Upper lobe of left lung (tissue), 6 donors: ENCODE data around the gene PTPRG. TPM values are rescaled to one million over a fixed set of nuclear protein-coding genes. Genes with fewer than 3 reads are reported as not detected.

Experiments used
- ATAC-seq, 2 donors: fragments of 200-7000 bp; cut with Tn5 transposase; one replicate each; pipeline ENCODE4 v1.9.1; 2022; ENCODE audit warnings: mild to moderate bottlenecking in 2 of 2, moderate library complexity in 2 of 2; ENCODE audit not compliant: low FRiP score in 2 of 2
- DNase-seq, 2 donors: peaks; one replicate each; pipeline ENCODE4 v3.0.0-alpha.2; 2019 to 2020
- H3K27ac ChIP-seq, 4 donors: fragments of 200-600 bp; sonication (generic); one replicate each; pipeline ENCODE4 v1.5.1; 2016 to 2019
- H3K27me3 ChIP-seq, 4 donors: fragments of 200-600 bp; sonication (generic); one replicate each; pipeline ENCODE4 v1.5.1; 2017 to 2019
- H3K36me3 ChIP-seq, 4 donors: fragments of 200-600 bp; sonication (generic); one replicate each; pipeline ENCODE4 v1.5.1; 2016 to 2019
- H3K4me1 ChIP-seq, 4 donors: fragments of 200-600 bp; sonication (generic); one replicate each; pipeline ENCODE4 v1.5.1; 2018 to 2019
- H3K4me3 ChIP-seq, 4 donors: fragments of 200-600 bp; sonication (generic); one replicate each; pipeline ENCODE4 v1.5.1; 2017 to 2019; ENCODE audit warnings: mild to moderate bottlenecking in 2 of 4, moderate library complexity in 1 of 4
- H3K9me3 ChIP-seq, 4 donors: fragments of 200-600 bp; sonication (generic); one replicate each; pipeline ENCODE4 v1.5.1; 2018 to 2019
- CTCF ChIP-seq, 6 experiments: fragments of 450-650 bp in 4 of 6; fragments of 200-600 bp in 2 of 6; sonication (generic) in 2 of 6; IDR thresholded peaks; one replicate each; pipeline ENCODE4 v1.5.1; 2016 to 2019; ENCODE audit warnings: antibody characterized with exemption in 6 of 6
- EP300 ChIP-seq, 4 donors: sonication (generic); formaldehyde crosslinking; IDR thresholded peaks; one replicate each; pipeline ENCODE4 v1.5.1; 2017; ENCODE audit warnings: antibody characterized with exemption in 4 of 4, control low read depth in 2 of 4
- POLR2A ChIP-seq, 4 donors: fragments of 450-650 bp; IDR thresholded peaks; one replicate each; pipeline ENCODE4 v1.5.1; 2016 to 2017; ENCODE audit warnings: antibody characterized with exemption in 4 of 4, mild to moderate bottlenecking in 2 of 4
- POLR2AphosphoS5 ChIP-seq, 2 donors: sonication (generic); formaldehyde crosslinking; IDR thresholded peaks; one replicate each; pipeline ENCODE4 v1.5.1; 2017; ENCODE audit warnings: antibody characterized with exemption in 2 of 2
- WGBS, 2 donors: methylation state at CpG; one replicate each; pipeline ENCODE4 v1.1.5; 2017 to 2018; 5-methylcytosine and 5-hydroxymethylcytosine counted together
- total RNA-seq, 6 donors: library from RNA; depleted of rRNA in 4 of 6; stranded (reverse); fragments of >200 nt in 4 of 6; gene quantifications; one replicate each; pipeline versions ENCODE4 v1.1.0 to v1.2.1, GENCODE V29; 2016 to 2021
- donor health status: DM: no; HTN: no; CAD: no; lungs with moderate emphysema.
- donor health status: DM: no; HTN: yes; CAD: no; lungs with severe emphysema.

PTPRG gene
- total RNA-seq, 6 donors from 2014 or later = 58.7 to 101 (median 68.8) TPM

GRCh38 chr3:61742006-61742405 is 180.6 kb downstream of the PTPRG start:
- Histone ChIP-seq H3K27me3 (no peaks in the 10 kb centered on the region), H3K36me3 (no peaks in the 10 kb centered on the region), H3K27ac (no peak overlapping the region), H3K4me3 (no peak overlapping the region), H3K9me3 (no peaks in the 10 kb centered on the region), H3K4me1 (no peaks in the 10 kb centered on the region)
- DNase-seq (no peak), ATAC-seq (no peak)
- WGBS, 2 donors = 68 to 79% methylated on average over 7 of the region's 7 CpGs
- no peak for TF ChIP-seq CTCF (IDR thresholded peaks at IDR 0.05)
- no peak for TF ChIP-seq POLR2AphosphoS5 (IDR thresholded peaks at IDR 0.05)
- no peak for TF ChIP-seq EP300 (IDR thresholded peaks at IDR 0.05)
- no peak for TF ChIP-seq POLR2A (IDR thresholded peaks at IDR 0.05)

- H3K4me3 ChIP-seq = no peak overlapping the region
- no peaks in the 10 kb centered on the region for H3K36me3 ChIP-seq
- 95 to 98% methylated on average over 11 of the region's 11 CpGs for WGBS, 2 donors
- H3K9me3 ChIP-seq = no peaks in the 10 kb centered on the region
- no peak for DNase-seq
- no peaks in the 10 kb centered on the region for H3K27me3 ChIP-seq
- no peak for ATAC-seq
- no peaks in the 10 kb centered on the region for H3K4me1 ChIP-seq
- TF ChIP-seq POLR2A (IDR thresholded peaks at IDR 0.05) = no peak
- H3K27ac ChIP-seq = no peak overlapping the region
Measured at GRCh38 chr3:61743067-61743466, 181.7 kb downstream of the PTPRG start.

GRCh38 chr3:61743686-61744242 is 182.4 kb downstream of the PTPRG start:
- Histone ChIP-seq H3K4me3 (no peak overlapping the region), H3K4me1 (no peaks in the 10 kb centered on the region), H3K36me3 (no peaks in the 10 kb centered on the region), H3K27me3 (no peaks in the 10 kb centered on the region), H3K27ac (no peak overlapping the region), H3K9me3 (no peaks in the 10 kb centered on the region)
- no peak for DNase-seq
- 46 to 92% methylated on average over 2 of the region's 2 CpGs for WGBS, 2 donors
- no peak for ATAC-seq
- no peak for TF ChIP-seq POLR2A (IDR thresholded peaks at IDR 0.05)
- TF ChIP-seq EP300 (IDR thresholded peaks at IDR 0.05) = no peak
- TF ChIP-seq POLR2AphosphoS5 (IDR thresholded peaks at IDR 0.05) = no peak
- no peak for TF ChIP-seq CTCF (IDR thresholded peaks at IDR 0.05)

GRCh38 chr3:61748288-61748687 is 186.9 kb downstream of the PTPRG start:
- H3K36me3 ChIP-seq = no peaks in the 10 kb centered on the region
- no peaks in the 10 kb centered on the region for H3K4me1 ChIP-seq
- DNase-seq (no peak), ATAC-seq (no peak)
- no peak for TF ChIP-seq POLR2A (IDR thresholded peaks at IDR 0.05)
- no peak for TF ChIP-seq POLR2AphosphoS5 (IDR thresholded peaks at IDR 0.05)
- TF ChIP-seq CTCF (IDR thresholded peaks at IDR 0.05) = no peak
- no peak for TF ChIP-seq EP300 (IDR thresholded peaks at IDR 0.05)
- H3K27me3 ChIP-seq = no peaks in the 10 kb centered on the region
- H3K9me3 ChIP-seq = no peaks in the 10 kb centered on the region
- no peak overlapping the region for H3K27ac ChIP-seq
- WGBS, 2 donors = 84 to 87% methylated on average over 3 of the region's 3 CpGs
- H3K4me3 ChIP-seq = no peak overlapping the region

- TF ChIP-seq POLR2A (IDR thresholded peaks at IDR 0.05) = no peak
- no peak for TF ChIP-seq EP300 (IDR thresholded peaks at IDR 0.05)
- TF ChIP-seq POLR2AphosphoS5 (IDR thresholded peaks at IDR 0.05) = no peak
- TF ChIP-seq CTCF (IDR thresholded peaks at IDR 0.05) = no peak
- Histone ChIP-seq H3K36me3 (no peaks in the 10 kb centered on the region), H3K4me3 (no peak overlapping the region), H3K9me3 (no peaks in the 10 kb centered on the region), H3K27ac (no peak overlapping the region), H3K27me3 (no peaks in the 10 kb centered on the region), H3K4me1 (no peaks in the 10 kb centered on the region)
- ATAC-seq (no peak), DNase-seq (no peak)
- WGBS, 2 donors = 61 to 75% methylated on average over 2 of the region's 2 CpGs
Measured at GRCh38 chr3:61750766-61751165, 189.4 kb downstream of the PTPRG start.
